K562 (cell line): Measurements from ENCODE around the gene ZNF490. TPM values are rescaled to one million over a fixed set of nuclear protein-coding genes. Genes with fewer than 3 reads are reported as not detected.

ENCODE experiments used
- CBFB ChIP-seq: sonication (generic); formaldehyde crosslinking; IDR thresholded peaks from 2 replicates; pipeline ENCODE4 v1.4.0; 2020; ENCODE audit warnings: mild to moderate bottlenecking, missing genetic modification reagents
- CHAMP1 ChIP-seq: fragments of 450-650 bp; IDR thresholded peaks from 2 replicates; pipeline ENCODE4 v1.6.1; 2016; ENCODE audit warnings: mild to moderate bottlenecking
- EP400 ChIP-seq: fragments of 450-650 bp; IDR thresholded peaks from 2 replicates; pipeline ENCODE4 v1.6.1; 2017; ENCODE audit warnings: antibody characterized with exemption, mild to moderate bottlenecking, moderate library complexity
- GABPB1 ChIP-seq: sonication (generic); formaldehyde crosslinking; IDR thresholded peaks from 2 replicates; pipeline ENCODE4 v1.8.0; 2022; ENCODE audit warnings: mild to moderate bottlenecking, missing genetic modification reagents
- HBP1 ChIP-seq: fragments of 450-650 bp; formaldehyde crosslinking; IDR thresholded peaks from 2 replicates; pipeline ENCODE4 v1.4.0; 2022; ENCODE audit warnings: missing genetic modification characterization
- HDAC1 ChIP-seq, 2 experiments: fragments of 450-650 bp; IDR thresholded peaks; 2 replicates each; pipeline ENCODE4 v1.6.1; 2016 to 2017; ENCODE audit warnings: inconsistent platforms in 1 of 2, mild to moderate bottlenecking in 1 of 2, moderate library complexity in 1 of 2
- MAFF ChIP-seq: IDR thresholded peaks from 2 replicates; pipeline ENCODE4 v1.6.1; 2012; ENCODE audit warnings: low read length, improper control_type of control experiment
- MNT ChIP-seq, 2 experiments: fragments of 450-650 bp; conservative IDR thresholded peaks; 2 replicates each; pipeline ENCODE4 v1.6.1; 2017; ENCODE audit warnings: mild to moderate bottlenecking in 2 of 2, moderate library complexity in 2 of 2
- NCOA2 ChIP-seq, 2 experiments: fragments of 450-650 bp; IDR thresholded peaks; 2 replicates each; pipeline ENCODE4 v1.6.1; 2018; ENCODE audit warnings: mild to moderate bottlenecking in 2 of 2, moderate library complexity in 1 of 2; ENCODE audit not compliant: partially characterized antibody in 2 of 2
- NKRF ChIP-seq: fragments of 450-650 bp; IDR thresholded peaks from 2 replicates; pipeline ENCODE4 v1.6.1; 2016; ENCODE audit warnings: borderline replicate concordance
- POLR2G ChIP-seq: fragments of 200-400 bp; formaldehyde crosslinking; IDR thresholded peaks from 2 replicates; pipeline ENCODE4 v1.6.1; 2017; ENCODE audit warnings: low read depth, mild to moderate bottlenecking, antibody characterized with exemption, low read length, moderate library complexity
- RAD21 ChIP-seq, 2 experiments: fragments of 250-450 bp in 1 of 2; fragments of 450-650 bp in 1 of 2; sonication (Bioruptor Pico) in 1 of 2; formaldehyde crosslinking in 1 of 2; IDR thresholded peaks in 1 of 2; conservative IDR thresholded peaks in 1 of 2; 2 replicates each; pipeline versions ENCODE4 v1.4.0 to v1.8.0; 2020 to 2022; ENCODE audit warnings: mild to moderate bottlenecking in 2 of 2, moderate library complexity in 1 of 2
- SOX6 ChIP-seq: fragments of 450-650 bp; IDR thresholded peaks from 2 replicates; pipeline ENCODE4 v1.6.1; 2014; ENCODE audit warnings: mild to moderate bottlenecking
- SP1 ChIP-seq: sonication (generic); formaldehyde crosslinking; IDR thresholded peaks from 2 replicates; pipeline ENCODE4 v1.8.1; 2022; ENCODE audit warnings: mild to moderate bottlenecking, missing genetic modification reagents
- THRB ChIP-seq: fragments of 450-650 bp; formaldehyde crosslinking; conservative IDR thresholded peaks from 2 replicates; pipeline ENCODE4 v1.4.0; 2022; ENCODE audit warnings: mild to moderate bottlenecking, missing genetic modification characterization
- TRIM24 ChIP-seq, 2 experiments: fragments of 450-650 bp; IDR thresholded peaks; 2 replicates each; pipeline ENCODE4 v1.6.1; 2016
- ZNF232 ChIP-seq: sonication (generic); formaldehyde crosslinking; IDR thresholded peaks from 2 replicates; pipeline ENCODE4 v1.8.0; 2022; ENCODE audit warnings: mild to moderate bottlenecking, missing genetic modification reagents
- ZNF785 ChIP-seq: fragments of 250-450 bp; sonication (Bioruptor Pico); IDR thresholded peaks from 2 replicates; pipeline ENCODE4 v1.4.0; 2020; ENCODE audit warnings: mild to moderate bottlenecking
- polyA plus RNA-seq, 8 experiments: library from polyadenylated mRNA; depleted of rRNA in 4 of 8; stranded (reverse) in 5 of 8; unstranded in 3 of 8; fragments of >200 nt; fragmentation: Nextera tagmentation in 2 of 8; fragmentation: Illumina TruSeq in 1 of 8; extraction: Ambion mirVana in 2 of 8; extraction: Trizol in 1 of 8; gene quantifications; 2 replicates each; pipeline versions ENCODE4 v1.2.1 to v1.2.3, GENCODE V29; 2011 to 2014; ENCODE audit warnings: inconsistent platforms in 1 of 8, missing spikeins in 1 of 8
- total RNA-seq, 7 experiments: library from RNA; depleted of rRNA in 6 of 7; stranded (reverse); fragments of >200 nt in 6 of 7; fragmentation: Illumina TruSeq in 2 of 7; extraction: Trizol in 2 of 7; gene quantifications; 2 replicates each; pipeline versions ENCODE4 v1.2.1 to v1.2.3, GENCODE V29; 2011 to 2021; ENCODE audit warnings: low replicate concordance in 1 of 7

ZNF490 gene
- total and polyA plus RNA-seq, 9 of the 15 experiments (the other 6 are each of a cell fraction or from before 2014, with no cell fraction given): 0.90 to 8.3 (median 4.4) TPM

- TF ChIP-seq NKRF (no peak), ZNF232 (0 out of 2 replicates have a peak, but pooled peaks have one; percentile 50), ZNF785 (no peak), GABPB1 (CRISPR knock-in tag) (no peak), SOX6 (0 out of 2 replicates have a peak, but pooled peaks have one; percentile 35), NCOA2 (IDR thresholded peaks at IDR 0.05; ENCODE audit: partially characterized antibody in 2 of 2) (no peak), TRIM24 (IDR thresholded peaks at IDR 0.05) (0 out of 4 replicates have a peak, but pooled peaks of 1 of the 2 experiments have one; percentile 34), SP1 (CRISPR knock-in tag) (0 out of 2 replicates have a peak, but pooled peaks have one; percentile 43), EP400 (peak; percentile 56; the same call in 1 of the 2 replicates), HDAC1 (IDR thresholded peaks at IDR 0.05) (peak in 1 of 2 experiments; percentile 40; a peak in 1 of 4 replicates), MAFF (no peak), RAD21 (CRISPR knock-in tag; conservative IDR thresholded peaks at IDR 0.05 in 1 of 2, IDR thresholded peaks at IDR 0.05 in 1 of 2) (peak in 1 of 2 experiments; percentile 61; a peak in 2 of 4 replicates), POLR2G (peak; percentile 63), CHAMP1 (no peak), CBFB (peak; percentile 82; the same call in 1 of the 2 replicates), THRB (CRISPR knock-in tag) (no peak), HBP1 (CRISPR knock-in tag) (no peak), MNT (conservative IDR thresholded peaks at IDR 0.05) (peak in 1 of 2 experiments; percentile 51; a peak in 2 of 4 replicates)
Observed at GRCh38 chr19:12639901-12640613, 29.4 kb upstream of the ZNF490 start (continued).
